Measurements from ENCODE around the gene ADPRS.

Gene ADPRS

DNA sequence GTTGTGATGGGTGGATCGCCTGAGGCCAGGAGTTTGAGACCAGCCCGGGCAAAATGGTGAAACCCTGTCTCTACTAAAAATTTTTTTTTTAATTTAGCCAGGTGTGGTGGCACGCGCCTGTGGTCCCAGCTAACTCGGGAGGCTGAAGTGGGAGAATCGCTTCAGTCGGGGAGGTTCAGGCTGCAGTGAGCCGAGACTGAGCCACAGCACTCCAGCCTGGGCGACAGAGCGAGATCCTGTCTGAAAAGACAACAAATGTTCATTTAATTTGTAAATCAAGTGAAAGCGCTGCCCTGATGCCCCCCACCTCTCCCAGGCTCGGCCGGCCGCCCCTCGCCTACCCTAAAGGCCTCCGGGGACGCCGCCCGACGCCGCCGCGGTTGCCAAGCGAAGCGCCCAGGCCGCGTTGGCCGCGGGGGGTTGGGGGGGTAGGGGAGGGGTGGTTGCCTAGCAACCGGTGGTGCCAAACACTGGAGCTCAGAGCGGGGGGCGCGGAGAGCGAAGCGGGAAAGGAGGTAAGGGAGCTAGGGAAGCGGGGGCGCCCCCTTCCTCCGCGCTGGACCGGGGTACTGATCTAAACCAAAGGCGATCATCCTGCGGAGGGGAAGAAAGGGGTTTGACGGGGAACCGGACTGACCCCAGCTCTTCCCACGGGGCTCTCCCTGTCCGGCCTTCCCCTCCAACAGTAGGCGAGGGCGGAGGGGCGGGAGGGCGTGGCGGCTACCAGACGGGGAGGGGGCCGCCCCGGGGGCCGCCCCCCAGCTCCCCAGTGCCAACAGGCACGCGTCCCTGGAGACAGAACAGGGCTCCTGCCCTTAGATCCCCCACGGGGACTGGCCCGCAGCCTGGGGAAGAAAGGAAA is 4.8 kb upstream of the ADPRS start, which contains the start of gene TEKT2:
TSS of gene TEKT2 (plus strand) at position 460 of the 862 bp plus-strand sequence. CDS start 828 bp downstream, outside the sequence.
- TF ChIP-seq, protein P1, sequence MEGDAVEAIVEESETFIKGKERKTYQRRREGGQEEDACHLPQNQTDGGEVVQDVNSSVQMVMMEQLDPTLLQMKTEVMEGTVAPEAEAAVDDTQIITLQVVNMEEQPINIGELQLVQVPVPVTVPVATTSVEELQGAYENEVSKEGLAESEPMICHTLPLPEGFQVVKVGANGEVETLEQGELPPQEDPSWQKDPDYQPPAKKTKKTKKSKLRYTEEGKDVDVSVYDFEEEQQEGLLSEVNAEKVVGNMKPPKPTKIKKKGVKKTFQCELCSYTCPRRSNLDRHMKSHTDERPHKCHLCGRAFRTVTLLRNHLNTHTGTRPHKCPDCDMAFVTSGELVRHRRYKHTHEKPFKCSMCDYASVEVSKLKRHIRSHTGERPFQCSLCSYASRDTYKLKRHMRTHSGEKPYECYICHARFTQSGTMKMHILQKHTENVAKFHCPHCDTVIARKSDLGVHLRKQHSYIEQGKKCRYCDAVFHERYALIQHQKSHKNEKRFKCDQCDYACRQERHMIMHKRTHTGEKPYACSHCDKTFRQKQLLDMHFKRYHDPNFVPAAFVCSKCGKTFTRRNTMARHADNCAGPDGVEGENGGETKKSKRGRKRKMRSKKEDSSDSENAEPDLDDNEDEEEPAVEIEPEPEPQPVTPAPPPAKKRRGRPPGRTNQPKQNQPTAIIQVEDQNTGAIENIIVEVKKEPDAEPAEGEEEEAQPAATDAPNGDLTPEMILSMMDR (IDR thresholded peaks at IDR 0.05; ENCODE audit: low read depth, low read length): no peak
- H3K4me3 ChIP-seq (ENCODE audit: low read depth, low read length): peak within 1 kb of the TSS; percentile 54

DNA sequence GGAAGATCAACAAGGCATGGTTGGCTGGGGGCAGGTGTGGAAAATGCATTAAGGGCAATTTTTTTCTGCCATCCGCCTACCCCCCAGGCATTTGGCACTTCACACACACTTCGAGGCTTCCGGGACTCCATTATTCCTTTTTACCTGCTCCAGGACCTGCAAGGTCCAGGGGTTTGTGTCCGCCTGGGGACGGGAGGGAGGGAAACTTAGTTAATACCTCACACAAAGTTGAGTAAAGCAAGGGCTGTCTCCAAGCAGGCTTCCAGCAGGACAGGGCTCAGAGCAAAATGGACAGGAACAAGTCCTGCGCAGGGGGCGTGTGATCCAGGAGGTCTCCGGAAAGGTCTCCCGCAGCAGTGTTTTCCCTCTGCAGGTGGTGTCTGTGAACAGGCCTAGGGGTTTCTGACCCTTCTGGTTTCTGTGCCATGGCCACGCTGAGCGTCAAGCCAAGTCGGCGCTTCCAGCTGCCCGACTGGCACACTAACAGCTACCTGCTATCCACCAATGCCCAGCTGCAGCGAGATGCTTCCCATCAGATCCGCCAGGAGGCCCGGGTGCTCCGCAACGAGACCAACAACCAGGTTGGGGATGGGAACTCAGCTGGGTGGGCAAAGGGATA is 4.1 kb upstream of the ADPRS start:
- H3K4me3 ChIP-seq (ENCODE audit: low read depth, low read length): peak overlapping the region; percentile 54
- TF ChIP-seq, protein P1 (IDR thresholded peaks at IDR 0.05; ENCODE audit: low read depth, low read length): no peak

DNA sequence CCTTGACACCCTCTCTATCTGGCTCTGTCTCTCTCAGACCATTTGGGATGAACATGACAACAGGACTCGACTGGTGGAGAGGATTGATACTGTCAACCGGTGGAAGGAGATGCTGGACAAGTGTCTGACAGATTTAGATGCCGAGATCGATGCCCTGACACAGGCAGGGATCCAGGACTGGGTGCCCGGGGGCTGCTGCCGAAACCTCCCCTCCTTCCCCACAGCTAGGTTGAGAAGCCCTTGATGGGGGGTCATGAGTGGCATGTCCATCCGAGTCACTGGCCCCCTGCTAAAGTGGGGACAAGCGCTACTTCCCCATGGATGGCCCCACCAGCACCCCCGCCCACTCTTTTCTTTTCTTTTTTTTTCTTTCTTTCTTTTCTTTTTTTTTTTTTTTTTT is 3.6 kb upstream of the ADPRS start:
- TF ChIP-seq, protein P1 (IDR thresholded peaks at IDR 0.05; ENCODE audit: low read depth, low read length): no peak
- H3K4me3 ChIP-seq (ENCODE audit: low read depth, low read length): no peak overlapping the region

DNA sequence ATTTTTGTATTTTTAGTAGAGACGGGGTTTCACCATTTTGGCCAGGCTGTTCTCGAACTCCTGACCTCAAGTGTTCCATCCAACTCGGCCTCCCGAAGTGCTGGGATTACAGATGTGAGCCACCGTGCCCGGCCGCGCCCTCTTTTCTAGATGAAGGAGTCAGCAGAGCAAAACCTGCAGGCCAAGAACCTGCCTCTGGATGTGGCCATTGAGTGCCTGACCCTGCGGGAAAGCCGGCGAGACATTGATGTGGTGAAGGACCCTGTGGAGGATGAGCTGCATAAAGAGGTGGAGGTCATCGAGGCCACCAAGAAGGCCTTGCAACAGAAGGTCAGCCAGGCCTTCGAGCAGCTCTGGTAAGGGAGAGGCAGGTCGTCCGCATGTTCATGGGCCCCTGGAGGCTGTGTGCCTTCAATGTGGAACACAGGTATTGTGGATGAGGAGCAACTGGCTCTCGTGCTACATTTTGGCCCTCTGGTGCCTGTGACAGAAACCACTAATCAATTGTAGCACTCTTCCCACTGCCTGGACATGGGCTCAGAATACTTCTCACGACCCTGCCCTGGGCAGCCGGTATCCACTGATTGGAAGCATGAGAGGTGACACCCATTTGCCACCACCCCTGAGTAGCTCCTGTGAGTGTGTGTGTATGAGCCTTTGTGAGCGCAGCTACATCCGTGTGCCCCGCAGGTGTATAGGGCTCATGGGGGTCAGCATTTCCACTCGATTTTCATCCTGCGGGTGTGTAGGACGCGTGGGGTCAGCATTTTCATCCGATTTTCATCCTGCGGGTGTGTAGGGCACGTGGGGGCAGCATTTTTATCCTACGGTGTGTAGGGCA is 2.8 kb upstream of the ADPRS start:
- no peak overlapping the region for H3K4me3 ChIP-seq (ENCODE audit: low read depth, low read length)
- TF ChIP-seq, protein P1 (IDR thresholded peaks at IDR 0.05; ENCODE audit: low read depth, low read length): no peak

DNA sequence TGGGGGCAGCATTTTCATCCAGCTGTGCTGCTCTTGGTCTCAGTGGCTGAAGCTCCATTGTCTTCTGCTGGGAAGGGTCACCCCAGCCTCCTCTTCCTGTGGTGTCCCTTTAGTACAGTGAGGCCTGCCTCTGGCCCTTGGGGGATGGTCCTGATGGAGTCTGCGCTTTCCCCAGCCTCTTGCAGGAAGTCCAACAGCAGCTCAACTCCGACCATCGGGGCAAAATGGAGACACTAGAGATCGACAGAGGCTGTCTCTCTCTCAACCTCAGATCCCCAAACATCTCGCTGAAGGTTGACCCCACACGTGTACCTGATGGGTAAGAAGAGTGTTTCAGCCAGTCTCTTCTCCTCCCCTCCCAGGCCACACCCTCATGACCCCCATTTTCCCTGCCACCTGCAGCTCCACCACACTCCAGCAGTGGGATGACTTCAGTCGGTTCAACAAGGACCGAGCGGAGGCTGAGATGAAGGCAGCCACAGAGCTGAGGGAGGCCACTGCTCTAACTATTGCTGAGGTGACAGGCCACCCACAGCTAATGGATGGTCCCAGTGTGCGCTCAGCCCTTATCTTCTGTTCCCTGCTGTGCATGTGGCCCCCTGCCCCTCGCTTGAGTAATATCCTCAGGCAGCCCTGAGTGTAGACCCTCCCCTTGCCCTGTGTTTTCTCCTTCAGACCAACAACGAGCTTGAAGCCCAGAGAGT is 2.0 kb upstream of the ADPRS start:
- TF ChIP-seq, protein P1 (IDR thresholded peaks at IDR 0.05; ENCODE audit: low read depth, low read length): no peak

DNA sequence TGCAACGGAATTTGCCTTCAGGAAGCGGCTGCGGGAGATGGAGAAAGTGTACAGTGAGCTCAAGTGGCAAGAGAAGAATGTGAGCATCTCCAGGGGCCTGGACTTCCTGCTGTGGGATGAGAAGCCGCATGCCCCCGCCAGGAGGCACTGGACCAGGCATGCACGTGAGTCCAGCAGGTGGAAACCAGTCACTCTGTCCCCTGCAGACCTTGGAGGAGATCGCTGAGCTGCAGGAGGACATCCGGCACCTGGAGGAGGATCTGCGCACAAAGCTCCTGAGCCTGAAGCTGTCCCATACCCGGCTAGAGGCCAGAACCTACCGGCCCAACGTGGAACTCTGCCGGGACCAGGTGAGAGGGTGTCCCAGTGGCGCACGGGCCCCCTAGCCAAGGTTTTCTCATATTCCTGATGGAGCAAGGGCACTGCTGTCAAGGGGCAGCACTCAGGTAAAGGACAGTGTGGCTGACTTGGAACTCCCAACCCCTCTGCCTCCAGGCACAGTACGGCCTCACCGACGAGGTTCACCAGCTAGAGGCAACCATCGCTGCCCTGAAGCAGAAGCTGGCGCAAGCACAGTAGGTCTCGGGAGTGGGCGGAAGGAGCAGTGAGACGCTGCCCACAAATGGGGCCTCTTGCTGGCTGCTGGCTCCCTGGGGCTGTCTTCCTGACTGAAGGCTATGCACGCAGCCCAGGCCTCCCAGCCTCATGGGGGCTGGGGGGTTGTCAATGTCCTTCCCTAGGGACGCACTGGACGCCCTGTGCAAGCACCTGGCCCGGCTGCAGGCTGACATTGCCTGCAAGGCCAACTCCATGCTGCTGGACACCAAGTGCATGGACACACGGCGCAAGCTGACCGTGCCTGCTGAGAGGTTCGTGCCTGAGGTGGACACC is 1.2 kb upstream of the ADPRS start:
- H3K4me3 ChIP-seq (ENCODE audit: low read depth, low read length): no peak overlapping the region
- TF ChIP-seq, protein P1 (IDR thresholded peaks at IDR 0.05; ENCODE audit: low read depth, low read length): no peak

More for the DNA sequence above, 2.0 kb upstream of the ADPRS start:
- no peak overlapping the region for H3K4me3 ChIP-seq (ENCODE audit: low read depth, low read length)

All from WI38 (cell line).